Mucosa of stomach (tissue), 1 donor: ENCODE measurements around the gene ZNF747.
"Not testable (repeated sequence)": the region's sequence is repeated elsewhere in the genome, so short reads cannot be mapped to it uniquely, and the experiment has no call there.

ENCODE experiments used
- H3K27me3 ChIP-seq: one replicate; pipeline ENCODE4 v1.7.0; 2013; ENCODE audit warnings: mild to moderate bottlenecking, low read length; ENCODE audit not compliant: control insufficient read depth, insufficient read depth
- H3K36me3 ChIP-seq: one replicate; pipeline ENCODE4 v1.7.0; 2013; ENCODE audit warnings: low read length; ENCODE audit not compliant: control insufficient read depth, insufficient read depth
- H3K4me1 ChIP-seq: one replicate; pipeline ENCODE4 v1.7.0; 2013; ENCODE audit warnings: mild to moderate bottlenecking, low read length; ENCODE audit not compliant: control insufficient read depth, insufficient read depth
- H3K4me3 ChIP-seq: one replicate; pipeline ENCODE4 v1.7.0; 2013; ENCODE audit warnings: low read length
- H3K9ac ChIP-seq: one replicate; pipeline ENCODE4 v1.7.0; 2013; ENCODE audit warnings: mild to moderate bottlenecking, low read length, moderate library complexity
- H3K9me3 ChIP-seq: one replicate; pipeline ENCODE4 v1.7.0; 2013; ENCODE audit warnings: mild to moderate bottlenecking, low read length, moderate library complexity; ENCODE audit not compliant: control insufficient read depth
- donor health status: Pancreatic carcinoma.

The ZNF747 gene

DNA sequence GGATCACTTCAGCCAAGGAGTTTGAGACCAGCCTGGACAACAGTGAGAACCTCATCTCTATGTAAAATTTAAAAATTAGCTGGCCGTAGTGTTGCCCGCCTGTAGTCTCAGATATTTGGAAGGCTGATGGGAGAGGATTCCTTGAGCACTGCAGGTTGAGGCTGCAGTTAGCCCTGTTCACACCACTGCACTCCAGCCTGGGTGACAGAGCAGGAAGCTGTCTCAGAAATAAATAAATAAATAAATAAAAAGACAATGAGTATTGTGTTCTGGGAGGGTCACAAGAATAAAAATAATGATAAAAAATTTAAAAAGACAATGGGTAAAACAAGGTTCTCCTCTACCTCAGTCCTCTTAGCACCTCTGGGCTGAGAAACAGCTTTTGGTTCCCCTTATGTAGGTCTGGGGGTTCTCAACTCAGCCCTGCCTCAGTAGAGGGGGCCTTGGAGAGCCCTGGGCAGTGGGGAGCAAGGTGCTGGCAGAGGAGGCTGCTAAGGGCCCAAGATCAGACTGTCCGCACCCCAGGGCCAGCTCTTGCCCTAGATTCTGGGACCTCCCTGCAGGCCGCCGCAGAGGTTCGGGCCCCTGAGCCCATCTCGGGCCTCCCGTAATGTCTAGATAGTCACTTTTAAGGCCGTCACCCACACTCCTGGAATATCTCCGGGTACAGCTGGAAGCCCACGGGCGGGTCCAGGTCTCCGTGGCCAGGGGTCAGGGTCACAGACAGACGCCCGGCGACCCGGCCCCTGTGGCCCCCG is 20.1 kb upstream of the ZNF747 start:
- H3K9me3 ChIP-seq, result no peaks in the 10 kb centered on the region
- H3K9ac ChIP-seq, result no peak overlapping the region
- no peaks in the 10 kb centered on the region for H3K27me3 ChIP-seq
- H3K4me3 ChIP-seq, result no peak overlapping the region
- H3K4me1 ChIP-seq, result peaks cover 45% of the 10 kb centered on the region
- peaks cover 8% of the 10 kb centered on the region for H3K36me3 ChIP-seq

DNA sequence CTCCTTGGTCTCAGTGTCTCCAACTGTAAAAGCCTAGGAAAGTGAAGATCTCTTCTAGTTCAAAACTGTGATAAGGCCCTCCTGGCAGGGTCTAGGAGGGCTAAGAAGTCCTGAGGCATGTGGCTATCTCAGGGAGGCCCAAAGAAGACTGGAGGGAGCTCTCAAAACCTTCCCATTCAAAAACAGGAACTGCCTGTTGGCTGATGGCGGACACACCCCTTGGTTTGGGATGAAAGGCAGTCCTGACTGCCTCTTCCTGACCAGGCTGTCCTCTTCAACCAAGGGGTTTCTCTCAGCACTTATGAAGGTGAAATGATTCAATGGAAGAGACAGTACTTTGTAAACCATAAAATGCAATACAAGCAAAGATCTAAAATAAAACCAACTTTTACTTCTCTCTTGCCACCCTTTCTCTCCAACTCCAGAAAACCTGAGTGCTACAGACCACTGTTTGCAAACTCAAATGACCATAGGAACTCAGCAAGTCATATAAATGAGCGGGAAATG is 18.8 kb upstream of the ZNF747 start:
- Histone ChIP-seq H3K27me3 (no peaks in the 10 kb centered on the region), H3K36me3 (peaks cover 8% of the 10 kb centered on the region), H3K4me1 (peaks cover 41% of the 10 kb centered on the region), H3K9me3 (no peaks in the 10 kb centered on the region), H3K9ac (no peak overlapping the region), H3K4me3 (no peak overlapping the region)

- Histone ChIP-seq H3K4me3 (no peak overlapping the region), H3K9me3 (no peaks in the 10 kb centered on the region), H3K27me3 (no peaks in the 10 kb centered on the region), H3K9ac (no peak overlapping the region), H3K4me1 (peaks cover 43% of the 10 kb centered on the region), H3K36me3 (peaks cover 8% of the 10 kb centered on the region)
Observed at GRCh38 chr16:30552956-30553355, 18.3 kb upstream of the ZNF747 start.

DNA sequence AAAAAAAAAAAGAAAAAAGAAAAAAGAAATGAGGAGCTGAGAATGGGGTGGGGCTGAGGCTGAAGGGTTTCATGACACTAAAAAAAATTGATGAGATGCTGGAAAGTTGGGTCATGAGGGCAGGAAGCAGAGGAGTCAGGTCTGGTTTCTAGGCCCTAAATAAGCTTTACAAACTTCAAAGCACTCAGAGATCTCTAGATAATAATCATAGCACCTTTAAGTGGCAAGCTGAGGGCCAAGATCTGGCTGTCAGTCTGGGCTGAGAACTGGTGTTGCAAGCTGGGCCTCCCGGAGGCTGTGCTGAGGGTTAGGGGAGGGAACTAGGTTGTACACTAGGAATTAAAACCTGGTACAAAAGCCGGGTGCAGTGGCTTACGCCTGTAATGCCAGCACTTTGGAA is 17.1 kb upstream of the ZNF747 start:
- no peak overlapping the region for H3K4me3 ChIP-seq
- peaks cover 41% of the 10 kb centered on the region for H3K4me1 ChIP-seq
- H3K9me3 ChIP-seq, result no peaks in the 10 kb centered on the region
- no peaks in the 10 kb centered on the region for H3K27me3 ChIP-seq
- no peak overlapping the region for H3K9ac ChIP-seq
- H3K36me3 ChIP-seq, result peaks cover 8% of the 10 kb centered on the region

DNA sequence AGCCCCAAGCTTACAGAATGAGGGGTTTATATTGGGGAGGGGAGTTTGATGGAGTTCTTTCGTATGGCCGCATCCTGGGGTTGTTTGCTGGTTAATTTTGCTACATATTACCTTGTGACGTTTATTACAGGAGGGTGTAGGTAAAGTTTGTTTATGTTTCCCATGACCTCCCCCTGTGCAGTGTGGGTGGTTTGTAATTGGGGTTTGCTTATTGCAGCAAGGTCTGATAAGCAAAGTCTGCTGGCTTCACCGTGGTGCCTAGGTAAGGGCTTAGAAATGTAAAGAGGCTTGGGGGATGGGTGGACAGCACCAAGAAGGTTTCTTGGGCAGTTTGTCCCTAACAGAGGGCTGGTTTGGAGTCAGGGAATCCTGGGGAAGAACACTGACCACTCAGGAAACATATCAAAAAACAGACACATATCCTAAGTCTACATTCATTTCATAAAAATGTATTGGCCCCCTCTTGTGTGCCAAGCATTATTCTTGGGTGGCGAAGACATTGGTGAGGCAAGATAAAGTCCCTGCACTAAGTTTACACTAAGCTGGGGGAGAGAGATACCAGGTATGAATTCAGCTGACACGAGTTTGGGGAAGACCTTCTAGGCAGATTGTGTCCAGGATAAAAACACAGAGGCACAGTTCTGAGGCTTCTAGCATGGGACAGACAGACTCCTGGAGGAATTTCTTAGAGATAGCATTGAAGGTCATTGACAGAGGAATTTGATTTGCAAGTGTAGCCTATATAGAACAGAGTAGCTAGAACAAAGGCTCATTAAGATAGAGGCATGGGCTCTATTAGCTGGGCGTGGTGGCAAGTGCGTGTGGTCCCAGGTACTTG is 14.0 kb upstream of the ZNF747 start:
- Histone ChIP-seq H3K9me3 (no peaks in the 10 kb centered on the region), H3K4me3 (no peak overlapping the region), H3K27me3 (no peaks in the 10 kb centered on the region), H3K9ac (no peak overlapping the region), H3K4me1 (peaks cover 20% of the 10 kb centered on the region), H3K36me3 (peaks cover 5% of the 10 kb centered on the region)

DNA sequence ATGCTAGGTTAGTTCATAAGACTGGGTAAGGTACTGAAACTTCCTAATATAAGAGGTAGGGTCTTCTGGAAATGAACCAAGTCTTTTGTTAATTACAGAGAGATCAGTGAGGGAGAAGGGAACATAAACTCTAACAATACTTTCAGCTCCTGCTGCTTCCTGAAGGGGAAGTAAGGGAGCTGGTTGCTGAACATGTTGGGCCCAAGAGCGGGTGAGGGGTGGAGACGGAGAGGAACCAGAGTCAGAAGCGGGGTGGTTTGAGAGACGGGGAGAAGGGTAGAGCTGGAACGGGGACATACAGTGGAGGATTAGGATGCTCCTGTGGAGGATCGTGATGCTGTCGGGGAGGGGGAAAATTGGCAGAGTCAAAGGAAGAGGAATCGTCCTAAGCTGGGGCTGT is 11.5 kb upstream of the ZNF747 start:
- H3K36me3 ChIP-seq, result no peaks in the 10 kb centered on the region
- H3K9me3 ChIP-seq, result no peaks in the 10 kb centered on the region
- H3K4me3 ChIP-seq, result no peak overlapping the region
- H3K4me1 ChIP-seq, result peaks cover 20% of the 10 kb centered on the region
- no peaks in the 10 kb centered on the region for H3K27me3 ChIP-seq
- H3K9ac ChIP-seq, result no peak overlapping the region

- H3K27me3 ChIP-seq, result no peaks in the 10 kb centered on the region
- H3K4me1 ChIP-seq, result peaks cover 27% of the 10 kb centered on the region
- H3K9me3 ChIP-seq, result no peaks in the 10 kb centered on the region
- H3K4me3 ChIP-seq, result no peak overlapping the region
- no peak overlapping the region for H3K9ac ChIP-seq
- no peaks in the 10 kb centered on the region for H3K36me3 ChIP-seq
Observed at GRCh38 chr16:30543067-30543466, 8.4 kb upstream of the ZNF747 start.

DNA sequence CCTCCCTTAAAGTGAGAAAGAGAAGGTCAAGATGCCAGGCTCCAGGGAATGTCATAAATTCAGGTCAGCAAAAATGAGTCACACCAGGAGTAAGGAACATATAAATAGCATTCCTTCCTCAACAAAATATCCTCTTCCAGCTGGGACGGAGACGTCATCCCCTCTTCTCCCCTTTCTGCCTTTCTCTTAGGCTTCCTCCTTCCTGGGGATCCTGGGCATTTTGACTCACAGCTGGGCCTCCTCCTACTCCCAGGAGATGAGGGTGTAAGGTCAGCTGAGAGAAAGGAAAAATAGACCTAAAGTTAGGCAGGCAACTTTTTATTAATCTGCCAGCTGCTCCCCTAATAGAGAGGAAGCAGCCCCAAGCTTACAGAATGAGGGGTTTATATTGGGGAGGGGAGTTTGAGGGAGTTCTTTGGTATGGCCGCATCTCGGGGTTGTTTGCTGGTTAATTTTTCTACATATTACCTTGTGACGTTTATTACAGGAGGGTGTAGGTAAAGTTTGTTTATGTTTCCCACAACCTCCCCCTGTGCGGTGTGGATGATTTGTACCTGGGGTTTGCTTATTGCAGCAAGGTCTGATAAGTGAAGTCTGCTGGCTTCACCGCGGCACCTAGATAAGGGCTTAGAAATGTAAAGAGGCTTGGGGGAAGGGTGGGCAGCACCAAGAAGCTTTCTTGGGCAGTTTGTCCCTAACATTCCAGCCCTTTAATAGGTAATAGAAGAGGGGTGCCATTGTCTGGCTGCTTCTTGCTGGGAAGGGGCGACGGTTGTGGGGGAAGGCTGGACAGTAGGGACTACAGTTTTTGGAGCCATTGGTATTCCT is 7.1 kb upstream of the ZNF747 start:
- peak overlapping the region; percentile 32 for H3K9ac ChIP-seq
- no peak overlapping the region for H3K4me3 ChIP-seq
- no peaks in the 10 kb centered on the region for H3K36me3 ChIP-seq
- no peaks in the 10 kb centered on the region for H3K27me3 ChIP-seq
- H3K9me3 ChIP-seq, result no peaks in the 10 kb centered on the region
- peaks cover 23% of the 10 kb centered on the region for H3K4me1 ChIP-seq

- H3K9ac ChIP-seq, result peak overlapping the region; percentile 32
- not testable (repeated sequence) for H3K27me3 ChIP-seq, H3K9me3 ChIP-seq, H3K36me3 ChIP-seq, H3K4me3 ChIP-seq
- peaks cover 28% of the 10 kb centered on the region for H3K4me1 ChIP-seq
Observed at GRCh38 chr16:30540916-30541464, 6.3 kb upstream of the ZNF747 start.

- H3K27me3 ChIP-seq, result not testable (repeated sequence)
Observed at GRCh38 chr16:30539986-30540526, 5.4 kb upstream of the ZNF747 start.

More at GRCh38 chr16:30539986-30540526, 5.4 kb upstream of the ZNF747 start:
- H3K9me3 ChIP-seq, H3K36me3 ChIP-seq, H3K4me3 ChIP-seq: not testable (repeated sequence)
- peaks cover 36% of the 10 kb centered on the region for H3K4me1 ChIP-seq
- peak overlapping the region; percentile 28 for H3K9ac ChIP-seq
